T-helper 2 cell (primary cell): ENCODE measurements around the gene SLF2.

Experiments
- DNase-seq, 5 experiments: peaks; one replicate each; pipeline versions ENCODE4 v3.0.0 to v3.0.0-alpha.2; 2012 to 2022

SLF2 gene

GRCh38 chr10:100980711-100981110 is 67.9 kb downstream of the SLF2 start:
- DNase-seq: no peak

- no peak for DNase-seq
Observed at GRCh38 chr10:100981178-100981772, 68.5 kb downstream of the SLF2 start.

GRCh38 chr10:100982916-100983830 is 70.4 kb downstream of the SLF2 start:
- no peak for DNase-seq

GRCh38 chr10:100983868-100984671 is 71.3 kb downstream of the SLF2 start:
- no peak for DNase-seq

DNA sequence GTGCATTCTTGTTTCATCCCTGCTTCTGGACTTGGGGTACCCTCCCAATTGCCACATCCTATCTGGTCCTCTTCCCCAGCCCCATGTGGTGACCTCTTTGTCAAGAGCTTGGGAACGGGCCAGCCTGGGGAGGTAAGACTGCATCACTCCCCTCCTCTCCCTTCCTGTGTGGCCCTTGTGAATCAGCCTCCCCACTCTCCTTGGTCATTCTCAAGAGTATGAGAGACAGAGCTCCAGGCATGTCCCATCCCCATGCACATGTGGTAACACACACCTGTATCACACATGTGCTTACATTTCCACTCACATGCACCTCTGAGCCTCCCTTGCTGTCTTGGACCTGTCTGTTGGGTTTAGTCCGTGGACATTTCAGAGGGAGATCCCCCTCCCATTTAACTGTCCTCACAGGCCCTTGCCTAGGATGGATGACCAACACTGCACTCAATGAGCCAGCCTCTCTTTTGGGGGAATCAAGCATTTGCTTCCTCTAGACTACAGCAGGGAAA is 72.0 kb downstream of the SLF2 start:
- no peak for DNase-seq

- DNase-seq: no peak
Observed at GRCh38 chr10:100985336-100985735, 72.6 kb downstream of the SLF2 start.

GRCh38 chr10:100986623-100986951 is 73.8 kb downstream of the SLF2 start:
- DNase-seq: no peak

- peak; percentile 66 to 85 (median 75) for DNase-seq
Observed at GRCh38 chr10:100986952-100987684, 74.4 kb downstream of the SLF2 start, which contains the start of the genes MRPL43 and TWNK. MRPL43 (minus strand) TSS chr10:100987497; CDS start chr10:100987443, 54 bp downstream. TWNK (plus strand) TSS chr10:100987543; CDS start chr10:100988211, 668 bp downstream.

DNA sequence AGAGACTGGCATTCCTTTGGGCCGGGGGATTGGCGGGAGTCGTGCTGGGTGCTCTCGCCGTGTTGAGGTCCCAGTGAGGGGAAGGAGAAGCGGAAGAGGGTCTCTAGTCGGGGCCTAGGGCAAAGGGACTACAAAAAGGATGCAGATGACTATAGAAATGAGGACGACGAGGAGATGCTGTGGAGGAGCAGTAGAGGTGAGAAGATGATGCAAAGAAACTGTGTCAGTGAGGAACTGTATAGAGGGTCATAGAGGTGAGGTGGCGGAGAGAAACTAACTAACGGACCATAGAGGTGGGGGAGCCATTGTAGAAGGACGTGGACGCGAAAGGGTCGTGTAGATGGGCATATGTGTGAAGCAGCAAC is 74.9 kb downstream of the SLF2 start:
- no peak for DNase-seq

- DNase-seq: no peak
Observed at GRCh38 chr10:100988166-100988565, 75.4 kb downstream of the SLF2 start.

GRCh38 chr10:100989088-100989487 is 76.3 kb downstream of the SLF2 start:
- DNase-seq: no peak

DNA sequence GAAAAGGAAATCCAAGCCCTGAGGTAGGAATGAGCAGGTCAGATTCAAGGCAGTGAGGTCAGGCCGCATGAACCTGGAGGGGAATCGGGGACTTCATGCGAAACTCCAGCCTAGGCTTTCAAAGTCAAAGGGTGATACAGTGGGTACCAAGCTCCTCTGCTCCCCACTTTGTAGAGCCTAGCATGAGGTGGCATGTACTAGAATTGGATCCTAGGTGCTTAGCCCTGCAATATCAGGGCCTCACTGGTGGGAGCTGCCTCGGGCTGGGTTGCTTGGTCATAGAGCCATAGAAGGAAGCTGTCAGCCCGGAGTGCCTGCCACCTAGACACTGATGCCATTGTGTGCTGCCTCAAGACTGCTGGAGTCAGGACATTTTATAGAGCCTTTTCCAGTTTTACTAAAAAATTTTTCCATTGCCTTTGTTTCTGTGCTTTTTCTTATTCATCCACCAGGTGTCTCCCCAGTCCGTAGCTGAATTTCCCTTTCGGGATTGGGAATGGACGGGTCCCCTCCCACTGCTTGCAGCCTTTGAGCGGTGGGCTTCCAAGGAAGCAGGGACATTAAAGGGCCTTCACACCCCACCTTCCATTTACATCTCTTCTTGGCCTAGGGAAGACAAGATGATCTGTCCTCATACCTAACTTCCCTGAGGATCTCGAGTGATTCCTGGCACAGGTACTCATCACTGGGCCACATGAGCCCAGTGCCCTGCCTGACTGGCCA is 81.4 kb downstream of the SLF2 start:
- DNase-seq: no peak

- DNase-seq: no peak
Observed at GRCh38 chr10:100995181-100995580, 82.4 kb downstream of the SLF2 start.

GRCh38 chr10:100996678-100997359 is 84.1 kb downstream of the SLF2 start:
- peak in 3 of 5 experiments; percentile 27 to 49 (median 28) for DNase-seq

- DNase-seq: peak; percentile 57 to 77 (median 58)
Observed at GRCh38 chr10:100997360-100998182, 84.8 kb downstream of the SLF2 start.

GRCh38 chr10:100998183-100998990 is 85.6 kb downstream of the SLF2 start:
- peak in 4 of 5 experiments; percentile 33 to 71 (median 50) for DNase-seq

DNA sequence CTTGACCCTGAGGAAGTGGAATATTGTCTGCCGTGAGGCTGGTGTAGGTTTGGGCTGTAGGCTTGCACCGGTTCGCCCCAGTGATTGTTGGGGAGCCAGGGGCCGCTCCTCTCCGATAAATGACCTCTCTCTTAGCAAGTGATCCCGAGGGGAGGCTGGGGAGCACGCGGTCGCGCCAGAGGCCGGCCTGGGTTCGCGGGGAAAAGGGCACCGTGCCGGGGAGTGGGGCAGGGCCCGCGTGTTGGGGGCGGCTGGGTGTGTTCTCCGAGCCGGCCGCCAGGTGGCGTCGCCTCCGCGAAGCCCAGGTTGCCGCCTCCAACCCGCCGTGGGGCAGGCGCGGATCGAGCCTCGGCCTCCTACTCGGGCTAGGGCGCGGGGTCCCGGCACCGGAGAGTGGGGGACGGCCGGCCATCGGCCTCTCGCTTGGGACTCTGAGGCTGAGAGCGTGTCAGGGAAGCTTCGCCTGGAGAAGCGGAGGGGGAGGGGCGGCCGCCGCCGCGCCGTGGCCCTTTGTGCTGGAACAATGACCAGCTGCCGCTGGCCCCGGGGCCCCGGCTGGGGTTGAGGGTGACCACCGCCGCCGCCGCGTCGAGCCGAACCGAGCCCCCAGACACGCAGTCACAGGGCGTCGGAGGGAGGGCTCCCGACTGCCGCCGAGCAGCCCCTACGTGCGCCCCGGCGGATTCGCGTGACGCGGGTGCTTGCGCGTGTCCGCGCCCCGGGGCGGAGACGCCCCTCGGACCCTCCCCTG is 86.4 kb downstream of the SLF2 start:
- DNase-seq: peak; percentile 59 to 78 (median 67)

- DNase-seq: no peak
Observed at GRCh38 chr10:100999742-101000126, 87.0 kb downstream of the SLF2 start, which contains the start of gene LZTS2. LZTS2 (plus strand) TSS chr10:100999808; CDS start chr10:101002539, 2,731 bp downstream.
